GM21423 (cell line): ENCODE measurements around the gene SCAF1.
"Not testable (repeated sequence)": the region's sequence is repeated elsewhere in the genome, so short reads cannot be mapped to it uniquely, and the experiment has no call there.

Experiments
- ATAC-seq: cut with Tn5 transposase; IDR thresholded peaks from one replicate; pipeline ENCODE4 v1.9.1; 2021; ENCODE audit warnings: mild to moderate bottlenecking, moderate library complexity; ENCODE audit not compliant: unreplicated experiment

Gene SCAF1

DNA sequence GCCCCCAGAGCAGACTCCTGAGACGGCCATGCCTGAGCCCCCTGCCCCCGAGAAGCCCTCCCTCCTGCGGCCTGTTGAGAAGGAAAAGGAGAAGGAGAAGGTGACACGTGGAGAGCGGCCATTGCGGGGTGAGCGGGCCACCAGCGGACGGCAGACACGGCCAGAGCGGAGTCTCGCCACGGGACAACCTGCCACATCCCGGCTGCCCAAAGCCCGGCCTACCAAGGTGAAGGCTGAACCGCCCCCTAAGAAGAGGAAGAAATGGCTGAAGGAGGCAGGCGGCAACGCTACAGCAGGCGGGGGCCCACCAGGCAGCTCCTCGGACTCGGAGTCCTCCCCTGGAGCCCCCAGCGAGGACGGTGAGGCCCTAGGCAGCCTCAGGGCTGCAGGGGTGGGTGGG lies 26.1 kb upstream of the SCAF1 start:
- ATAC-seq: no peak

DNA sequence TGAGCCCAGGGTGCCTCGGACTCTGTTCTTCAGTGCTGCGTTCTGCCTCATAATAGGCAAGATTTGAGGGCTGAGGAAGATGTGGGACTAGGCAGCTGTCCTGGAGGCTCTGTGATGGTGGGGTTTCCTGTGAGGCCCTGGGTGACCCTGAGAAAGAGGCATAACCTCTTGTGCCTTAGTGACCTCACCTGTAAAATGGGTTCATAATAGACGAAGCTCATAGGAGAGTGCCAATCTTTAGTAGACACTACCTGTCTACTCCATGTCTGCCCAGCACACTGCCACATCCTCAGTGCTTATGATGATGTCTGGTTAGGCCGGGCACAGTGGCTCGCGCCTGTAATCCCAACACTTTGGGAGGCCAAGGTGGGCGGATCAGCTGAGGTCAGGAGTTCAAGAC lies 25.5 kb upstream of the SCAF1 start:
- no peak for ATAC-seq

GRCh38 chr19:49616945-49617344 lies 25.1 kb upstream of the SCAF1 start:
- no peak for ATAC-seq

DNA sequence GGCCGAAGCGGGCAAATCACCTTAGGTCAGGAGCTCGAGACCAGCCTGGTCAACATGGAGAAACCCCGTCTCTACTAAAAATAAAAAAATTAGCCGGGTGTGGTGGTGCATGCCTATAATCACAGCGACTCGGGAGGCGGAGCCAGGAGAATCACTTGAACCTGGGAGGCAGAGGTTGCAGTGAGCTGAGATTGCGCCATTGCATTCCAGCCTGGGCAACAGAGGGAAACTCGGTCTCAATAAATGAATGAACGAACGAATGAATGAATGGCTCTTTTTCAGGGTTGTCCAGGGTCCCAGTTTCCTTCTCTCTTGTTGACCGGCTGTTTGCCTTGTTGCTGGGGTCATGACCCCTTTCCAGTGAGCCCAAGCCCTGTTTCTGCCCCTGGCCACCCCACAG lies 24.1 kb upstream of the SCAF1 start:
- not testable (repeated sequence) for ATAC-seq

DNA sequence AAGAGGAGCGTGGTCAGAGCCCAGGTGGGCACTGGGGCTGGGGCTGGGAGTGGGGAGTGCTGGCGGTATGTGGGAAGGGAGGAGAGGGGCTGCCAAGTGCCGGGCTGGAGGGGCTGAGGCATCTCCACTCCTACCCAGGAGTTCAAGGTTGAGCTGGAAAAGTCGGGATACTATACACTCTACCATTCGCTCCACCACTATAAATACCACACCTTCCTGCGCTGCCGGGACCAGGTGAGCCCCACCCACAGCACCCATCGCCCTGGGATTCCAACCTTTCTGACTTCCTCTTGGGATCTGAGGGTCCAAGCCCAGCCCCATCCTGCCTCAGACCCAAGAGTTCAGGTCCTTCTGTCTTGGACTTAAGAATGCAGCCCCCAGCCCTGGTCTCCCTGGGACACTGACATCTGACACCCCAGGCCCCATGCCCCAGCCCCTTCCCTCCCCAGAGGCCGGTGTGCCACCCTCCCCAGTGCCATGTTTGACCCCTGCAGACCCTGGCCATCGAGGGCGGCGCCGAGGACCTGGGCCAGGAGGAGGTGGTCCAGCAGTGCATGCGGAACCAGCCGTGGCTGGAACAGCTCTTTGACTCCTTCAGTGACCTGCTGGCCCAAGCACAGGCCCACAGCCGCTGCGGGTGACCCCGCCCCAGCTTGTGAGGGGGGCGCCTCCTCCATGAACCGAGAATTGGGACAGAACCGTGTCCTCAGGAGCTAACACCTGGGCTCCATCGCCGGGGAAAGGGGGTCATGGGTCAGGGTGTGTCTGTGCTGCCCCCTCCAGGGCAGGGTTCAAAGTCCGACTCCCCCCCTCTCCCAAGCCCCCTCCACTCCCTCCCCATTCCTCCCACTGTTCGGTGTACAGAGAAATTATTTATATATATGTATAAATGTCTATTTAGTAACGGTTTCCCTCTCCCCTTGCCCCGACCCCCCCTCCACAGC lies 16.8 kb upstream of the SCAF1 start:
- no peak for ATAC-seq

- ATAC-seq: no peak
These were observed 15.8 kb upstream of the SCAF1 start for GRCh38 chr19:49626226-49626625.

- ATAC-seq: no peak
These were observed 12.3 kb upstream of the SCAF1 start for GRCh38 chr19:49629659-49630058.

GRCh38 chr19:49631014-49631588 lies 10.9 kb upstream of the SCAF1 start:
- ATAC-seq: no peak

DNA sequence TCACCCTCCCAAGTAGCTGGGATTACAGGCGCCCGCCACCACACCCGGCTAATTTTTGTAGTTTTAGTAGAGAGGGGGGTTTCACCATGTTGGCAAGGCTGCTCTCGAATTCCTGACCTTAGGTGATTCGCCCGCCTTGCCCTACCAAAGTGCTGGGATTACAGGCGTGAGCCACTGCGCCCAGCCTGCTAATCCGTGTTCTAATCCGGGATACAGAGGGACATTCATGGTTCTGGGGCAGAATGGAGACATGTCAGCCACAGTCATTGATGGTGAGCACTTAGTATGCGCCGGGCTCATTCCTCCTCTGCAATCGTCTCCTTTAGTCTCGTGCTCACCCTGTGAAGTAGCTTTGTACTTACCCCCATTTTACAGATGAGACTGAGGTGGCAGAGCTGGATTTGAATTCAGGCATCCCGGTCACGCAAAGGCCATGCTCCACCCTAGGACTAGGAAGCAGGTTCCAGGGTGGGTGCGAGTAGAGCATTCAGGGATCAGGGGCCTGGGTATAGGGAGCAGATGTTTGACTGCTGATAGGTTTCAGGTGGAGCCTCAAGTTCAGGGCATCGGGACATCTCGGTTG lies 10.3 kb upstream of the SCAF1 start:
- no peak for ATAC-seq

DNA sequence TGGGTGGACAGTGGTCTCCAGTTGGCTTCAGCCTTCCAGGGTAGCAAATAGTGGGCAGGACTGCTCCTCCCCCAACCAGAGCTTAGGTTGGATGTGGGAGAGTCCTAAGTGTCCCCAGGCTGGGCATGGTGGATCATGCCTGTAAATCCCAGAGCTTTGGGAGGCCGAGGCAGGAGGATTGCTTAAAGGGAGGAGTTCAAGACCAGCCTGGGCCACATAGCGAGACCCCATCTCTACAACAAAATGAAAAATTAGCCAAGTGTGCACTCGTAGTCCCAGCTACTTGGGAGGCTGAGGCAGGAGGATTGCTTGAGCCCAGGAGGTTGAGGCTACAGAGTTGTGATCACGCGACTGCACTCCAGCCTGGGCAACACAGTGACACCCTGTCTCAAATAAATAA lies 9.4 kb upstream of the SCAF1 start:
- ATAC-seq: no peak

DNA sequence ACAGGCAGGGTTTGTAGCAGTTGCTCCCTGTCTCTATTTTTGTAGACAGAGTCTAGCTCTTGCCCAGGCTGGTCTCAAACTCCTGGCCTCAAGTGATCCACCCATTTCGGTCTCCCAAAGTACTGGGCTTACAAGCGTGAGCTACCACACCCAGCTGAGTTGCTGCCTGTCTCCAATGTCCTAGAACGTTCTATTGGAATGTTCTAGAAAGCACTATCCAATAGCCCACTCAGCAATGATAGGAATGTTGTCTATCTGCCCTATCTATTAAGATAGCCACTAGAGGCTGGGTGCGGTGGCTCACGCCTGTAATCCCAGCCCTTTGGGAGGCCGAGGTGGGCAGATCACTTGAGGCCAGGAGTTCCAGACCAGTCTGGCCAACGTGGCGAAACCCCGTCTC lies 8.7 kb upstream of the SCAF1 start:
- ATAC-seq: not testable (repeated sequence)

DNA sequence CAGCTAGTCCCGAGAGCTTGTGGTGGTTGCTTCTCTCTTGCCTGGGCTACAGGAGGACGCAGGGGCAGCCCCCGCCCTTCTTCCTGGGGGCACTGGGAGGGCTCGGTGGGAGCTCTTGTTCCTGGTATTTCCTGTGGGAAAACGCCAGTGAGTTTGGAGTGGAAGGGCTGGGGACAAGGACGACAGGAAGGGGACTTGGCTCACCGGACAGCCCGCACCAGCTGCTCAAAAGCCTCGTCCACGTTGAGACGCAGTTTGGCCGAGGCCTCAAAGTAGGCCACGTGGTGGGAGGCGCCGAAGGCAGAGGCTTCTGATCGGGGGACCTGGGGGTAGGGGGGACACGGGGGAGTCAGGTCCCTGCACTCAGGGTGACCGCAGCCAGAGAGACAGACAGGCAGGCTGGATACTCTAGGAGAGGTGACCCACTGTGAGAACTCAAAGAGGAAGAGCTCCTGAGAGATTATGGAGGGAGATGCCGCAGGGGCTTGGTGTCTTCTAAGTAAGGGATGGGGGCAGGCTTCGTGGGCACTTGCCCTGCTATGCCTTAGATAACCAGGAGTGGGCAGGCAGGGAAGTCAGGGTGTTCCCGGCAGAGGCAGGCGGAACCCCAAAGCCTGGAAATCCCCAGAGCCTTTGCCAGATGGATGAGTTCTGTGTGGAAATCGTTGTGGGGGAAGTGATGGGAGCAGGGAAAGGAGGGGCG lies 6.3 kb upstream of the SCAF1 start:
- no peak for ATAC-seq

DNA sequence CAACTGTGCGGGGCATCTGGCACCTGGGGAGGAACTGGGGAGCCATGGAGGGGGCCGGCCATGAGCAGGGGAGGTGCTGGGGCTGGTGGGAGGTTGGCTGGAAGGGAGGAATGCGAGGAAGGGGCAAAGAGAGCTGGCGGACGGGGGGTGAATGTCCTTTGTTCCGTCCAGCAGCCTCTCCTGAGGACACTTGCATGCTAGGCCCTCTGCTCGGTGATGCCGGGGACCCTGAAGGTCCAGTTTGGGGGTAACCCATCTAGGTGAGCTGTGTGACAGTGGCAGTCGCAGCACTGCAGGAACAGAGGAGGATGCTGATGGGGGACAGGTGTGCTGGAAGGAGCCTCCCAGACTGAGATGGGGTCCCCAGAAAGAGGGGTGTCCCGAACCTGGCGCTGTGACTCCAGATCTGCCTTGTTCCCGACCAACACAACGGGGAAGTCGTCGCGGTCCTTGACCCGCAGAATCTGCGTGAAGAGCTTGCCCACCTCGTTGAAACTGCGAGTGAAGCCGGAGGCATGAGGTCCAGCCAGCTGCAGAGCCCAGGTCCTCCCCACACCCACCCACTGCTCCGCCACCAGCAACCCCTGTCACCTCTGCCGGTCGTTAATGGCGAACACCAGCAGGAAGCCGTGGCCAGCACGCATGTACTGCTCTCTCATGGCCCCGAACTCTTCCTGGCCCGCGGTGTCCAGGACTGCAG lies 5.6 kb upstream of the SCAF1 start:
- no peak for ATAC-seq

DNA sequence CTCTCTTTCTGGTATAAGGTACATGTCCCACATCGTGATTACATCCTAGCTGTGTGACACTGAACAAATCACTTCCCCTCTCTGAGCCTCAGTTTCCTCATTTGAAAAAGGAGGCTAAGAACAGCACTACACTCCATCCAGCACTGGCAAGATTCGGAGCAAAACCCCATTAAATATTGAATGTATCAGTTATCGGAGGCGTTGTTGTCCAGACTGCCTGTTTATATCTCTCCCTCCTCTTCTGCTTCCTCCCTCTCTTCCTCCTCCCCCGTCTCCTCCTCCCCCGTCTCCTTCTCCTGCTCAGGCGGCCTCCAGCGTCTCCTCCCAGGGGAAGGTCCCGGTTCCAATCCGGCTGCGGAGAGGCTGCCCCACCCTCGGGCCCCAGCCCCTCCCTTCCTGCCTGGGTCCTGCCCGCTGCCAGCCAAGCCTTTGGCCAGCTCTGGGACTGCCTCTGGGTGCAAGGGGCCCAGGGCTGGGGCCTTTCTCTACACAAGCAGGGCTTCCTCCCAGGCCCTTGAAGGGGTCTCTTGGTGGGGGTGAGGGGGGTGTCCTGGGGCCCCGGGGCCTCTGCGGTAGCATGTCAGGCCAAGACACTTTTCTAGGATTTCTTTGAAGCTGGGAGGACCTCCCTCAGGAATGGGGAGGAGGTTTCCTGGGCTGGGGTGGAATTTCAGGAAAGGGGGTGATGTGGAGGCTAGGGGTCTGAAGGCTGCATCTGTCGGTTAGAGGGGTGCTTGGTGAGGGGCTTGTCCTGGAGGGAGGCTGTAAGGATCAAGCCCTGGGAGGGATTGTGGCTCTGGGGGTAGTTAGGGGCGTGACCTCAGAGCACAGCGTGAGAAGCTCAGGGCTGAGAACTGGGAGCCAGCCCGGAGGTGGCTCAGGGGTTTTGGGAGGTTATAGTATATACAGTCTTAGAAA lies 3.9 kb upstream of the SCAF1 start:
- ATAC-seq: no peak

DNA sequence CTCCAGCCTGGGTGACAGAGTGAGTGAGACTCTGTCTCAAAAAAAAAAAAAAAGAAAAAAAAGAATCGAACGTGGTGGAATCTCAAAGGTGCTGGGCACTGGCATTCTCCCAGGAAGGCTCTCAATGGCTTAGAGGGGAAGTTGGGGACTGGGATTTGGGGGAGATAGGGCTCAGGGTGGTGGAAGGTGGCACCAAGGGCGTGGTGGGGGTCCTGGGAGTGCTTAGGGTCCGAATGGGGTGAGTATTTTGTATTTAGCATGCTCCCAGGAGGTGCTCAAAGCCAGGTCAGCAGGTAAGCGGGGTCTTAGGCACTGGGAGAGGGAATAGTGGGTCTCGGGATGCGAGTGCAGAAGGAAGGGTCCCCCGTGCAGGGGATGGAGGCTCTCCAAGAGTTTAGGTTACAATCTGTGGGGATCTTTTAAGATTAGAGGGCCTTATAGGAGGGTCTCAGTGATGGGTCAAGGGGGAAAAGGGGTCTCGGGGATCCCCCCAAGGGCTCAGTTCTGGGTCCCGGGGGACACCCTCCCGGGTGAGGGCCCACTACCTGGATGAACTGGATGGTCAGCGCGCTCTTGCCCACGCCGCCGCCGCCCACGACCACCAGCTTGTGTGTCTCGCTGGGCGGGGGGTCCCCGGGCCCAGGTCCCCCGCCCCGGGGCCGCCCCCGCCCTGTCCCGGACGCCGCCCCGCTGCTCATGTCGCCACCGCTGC lies 2.5 kb upstream of the SCAF1 start:
- no peak for ATAC-seq

GRCh38 chr19:49640113-49640898 lies 1.7 kb upstream of the SCAF1 start, which contains the start of gene RRAS:
TSS of gene RRAS (minus strand) at chr19:49640143. CDS start at chr19:49640098, 45 bp downstream.
- peak; percentile 60 for ATAC-seq

GRCh38 chr19:49642492-49643035 lies 555 bp downstream of the SCAF1 start:
- no peak for ATAC-seq

DNA sequence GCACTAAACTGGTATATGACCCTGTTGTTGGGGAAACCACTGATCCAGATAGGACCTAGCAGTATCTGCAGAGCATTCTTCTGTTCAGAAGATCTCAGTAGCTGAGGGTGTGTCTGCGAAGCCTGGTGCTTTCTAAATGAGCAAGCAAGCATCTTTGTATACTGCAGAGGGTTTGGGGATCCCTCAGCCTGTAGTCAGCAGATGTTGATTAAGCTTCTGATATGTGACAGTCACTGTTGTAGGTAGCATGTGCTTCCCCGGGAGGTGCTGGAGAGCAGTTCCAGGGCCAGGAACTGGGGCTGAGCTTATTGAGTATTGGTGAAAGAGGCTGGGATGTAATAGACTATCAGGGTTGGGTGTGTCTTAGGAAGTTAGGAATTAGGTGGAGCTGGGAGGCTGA lies 1.5 kb downstream of the SCAF1 start:
- no peak for ATAC-seq
